Measurements from ENCODE around the gene BSND.

The BSND gene

DNA sequence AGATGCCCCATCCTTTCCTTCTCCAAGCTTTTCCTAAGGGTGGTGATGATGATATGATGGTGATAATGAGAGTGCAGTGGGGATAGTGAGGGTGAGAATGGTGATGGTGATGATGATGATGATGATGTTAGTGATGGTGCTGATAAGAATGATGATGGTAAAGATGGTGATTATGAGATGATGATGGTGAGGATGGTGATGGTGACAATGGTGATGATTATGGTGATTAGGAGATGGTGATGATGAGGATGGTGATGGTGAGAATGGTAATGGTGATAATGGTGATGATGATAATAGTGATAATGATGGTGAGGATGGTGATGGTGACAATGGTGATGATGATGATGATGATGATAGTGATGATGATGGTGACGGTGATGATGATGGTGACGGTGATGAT is 4.0 kb downstream of the BSND start:
- H3K4me3 ChIP-seq (ENCODE audit: low read depth, low read length), result no peak overlapping the region
- TF ChIP-seq CTCF (IDR thresholded peaks at IDR 0.05; ENCODE audit: low read depth, low read length, missing control alignments), result no peak
- DNase-seq (ENCODE audit: low read depth), result no peak

- H3K4me3 ChIP-seq (ENCODE audit: low read depth, low read length), result no peak overlapping the region
- TF ChIP-seq CTCF (IDR thresholded peaks at IDR 0.05; ENCODE audit: low read depth, low read length, missing control alignments), result no peak
- no peak for DNase-seq (ENCODE audit: low read depth)
These were observed 6.8 kb downstream of the BSND start for GRCh38 chr1:55005351-55006140.

DNA sequence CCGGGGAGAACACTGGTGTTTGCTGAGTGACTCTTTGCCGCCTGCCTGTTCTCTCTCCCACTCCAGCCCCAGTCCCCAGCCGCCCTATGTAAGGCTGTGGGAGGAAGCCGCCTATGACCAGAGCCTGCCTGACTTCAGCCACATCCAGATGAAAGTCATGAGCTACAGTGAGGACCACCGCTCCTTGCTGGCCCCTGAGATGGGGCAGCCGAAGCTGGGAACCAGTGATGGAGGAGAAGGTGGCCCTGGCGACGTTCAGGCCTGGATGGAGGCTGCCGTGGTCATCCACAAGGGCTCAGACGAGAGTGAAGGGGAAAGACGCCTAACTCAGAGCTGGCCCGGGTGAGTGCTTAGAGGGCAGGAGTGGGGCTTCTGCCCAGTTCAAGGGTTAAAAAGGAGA is 8.2 kb downstream of the BSND start:
- no peak for TF ChIP-seq CTCF (IDR thresholded peaks at IDR 0.05; ENCODE audit: low read depth, low read length, missing control alignments)
- no peak overlapping the region for H3K4me3 ChIP-seq (ENCODE audit: low read depth, low read length)

GRCh38 chr1:55007625-55008024 is 8.9 kb downstream of the BSND start:
- no peak for DNase-seq (ENCODE audit: low read depth)
- TF ChIP-seq CTCF (IDR thresholded peaks at IDR 0.05; ENCODE audit: low read depth, low read length, missing control alignments), result no peak
- H3K4me3 ChIP-seq (ENCODE audit: low read depth, low read length), result no peak overlapping the region

More for the DNA sequence above, 8.2 kb downstream of the BSND start:
- no peak for DNase-seq (ENCODE audit: low read depth)

DNA sequence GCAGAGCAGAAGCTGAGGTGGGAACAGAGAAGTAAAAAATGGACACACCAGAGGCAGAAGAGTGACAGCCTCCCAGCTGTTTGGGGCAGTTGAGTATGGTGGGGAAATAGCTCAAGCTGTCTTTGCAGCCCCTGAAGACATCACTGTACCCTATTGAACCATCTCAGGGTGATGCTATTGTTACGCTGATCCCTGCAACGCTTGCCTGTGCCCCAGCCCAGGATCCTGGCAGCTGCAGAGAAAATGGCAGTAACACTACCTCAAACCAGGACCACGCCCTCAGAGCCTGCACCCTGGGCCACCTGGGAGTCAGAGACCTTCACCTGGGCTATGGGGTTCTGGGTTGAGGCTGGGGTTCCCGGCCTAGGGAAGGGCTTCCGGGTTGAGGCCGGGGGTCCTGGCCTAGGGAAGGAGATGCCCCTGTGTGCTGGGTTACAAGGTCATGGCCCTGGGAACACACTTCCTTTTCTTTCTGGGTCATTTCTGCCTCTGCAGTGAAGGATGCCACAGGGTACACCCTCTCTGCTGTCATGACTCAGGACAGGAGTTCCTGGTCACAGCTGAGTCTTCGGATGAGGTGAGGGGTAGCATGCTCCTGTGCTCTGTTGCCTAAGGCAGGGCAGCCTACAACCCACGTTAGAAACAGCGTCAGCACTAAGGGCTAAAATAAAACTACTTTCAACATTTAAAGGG is 11.6 kb downstream of the BSND start:
- DNase-seq (ENCODE audit: low read depth), result no peak
- no peak for TF ChIP-seq CTCF (IDR thresholded peaks at IDR 0.05; ENCODE audit: low read depth, low read length, missing control alignments)
- H3K4me3 ChIP-seq (ENCODE audit: low read depth, low read length), result no peak overlapping the region

DNA sequence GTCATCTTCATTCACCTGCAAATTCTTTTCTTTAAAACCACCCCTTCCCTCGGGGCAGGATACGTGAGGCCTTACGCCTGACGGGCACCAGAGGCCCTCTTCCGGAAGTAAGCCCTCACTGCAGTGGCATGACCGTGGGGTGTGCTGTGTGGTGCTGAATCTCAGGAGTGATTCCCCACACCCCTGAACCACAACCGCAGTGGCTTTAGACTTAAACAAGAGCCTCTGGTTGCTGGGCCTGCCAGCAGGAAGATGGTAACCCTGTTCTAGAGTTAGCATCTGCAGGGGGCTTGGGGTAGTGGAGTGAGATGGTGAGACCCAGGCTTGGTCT is 12.1 kb downstream of the BSND start:
- TF ChIP-seq CTCF (IDR thresholded peaks at IDR 0.05; ENCODE audit: low read depth, low read length, missing control alignments), result peak; percentile 37
- DNase-seq (ENCODE audit: low read depth), result no peak
- no peak overlapping the region for H3K4me3 ChIP-seq (ENCODE audit: low read depth, low read length)
